Ureter (tissue), 1 donor: ENCODE results near the gene SH3TC1. TPM values are rescaled to one million over a fixed set of nuclear protein-coding genes. Genes with fewer than 3 reads are reported as not detected.

ENCODE experiments used
- DNase-seq: peaks from one replicate; pipeline ENCODE4 v3.0.0-alpha.2; 2020; ENCODE audit warnings: low spot score
- total RNA-seq: library from RNA; stranded (reverse); gene quantifications from one replicate; pipeline ENCODE4 v1.2.4, GENCODE V29; 2023
- donor health status: DM: yes; HTN: yes; CAD: no.

SH3TC1 gene
- total RNA-seq, 1 donor from 2014 or later = 87.0 TPM

GRCh38 chr4:8214136-8214535 lies 15.0 kb downstream of the SH3TC1 start:
- DNase-seq = no peak

DNA sequence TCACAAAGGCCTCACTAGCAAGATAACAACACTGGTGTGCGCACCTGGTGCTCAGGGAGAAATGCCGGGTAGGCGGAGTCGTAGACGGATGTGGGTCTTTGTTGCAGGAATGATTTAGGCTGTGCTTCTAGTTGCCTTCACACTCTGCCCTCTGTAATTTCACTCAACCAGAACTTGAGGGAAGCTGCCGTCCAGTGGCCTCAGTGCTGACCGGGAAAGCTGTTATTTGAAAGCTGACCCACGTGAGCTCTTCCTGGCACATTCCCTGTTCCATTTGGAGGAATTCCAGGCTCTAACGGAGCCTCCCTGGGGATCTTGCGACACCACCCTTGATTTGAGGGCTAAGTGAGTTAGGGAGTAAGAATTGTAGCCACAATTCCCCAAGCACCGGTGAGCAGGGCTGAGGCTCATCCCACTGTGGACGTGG lies 15.9 kb downstream of the SH3TC1 start:
- no peak for DNase-seq

GRCh38 chr4:8215641-8216442 lies 16.8 kb downstream of the SH3TC1 start:
- DNase-seq = peak; percentile 42

GRCh38 chr4:8216443-8217245 lies 17.6 kb downstream of the SH3TC1 start:
- no peak for DNase-seq

DNA sequence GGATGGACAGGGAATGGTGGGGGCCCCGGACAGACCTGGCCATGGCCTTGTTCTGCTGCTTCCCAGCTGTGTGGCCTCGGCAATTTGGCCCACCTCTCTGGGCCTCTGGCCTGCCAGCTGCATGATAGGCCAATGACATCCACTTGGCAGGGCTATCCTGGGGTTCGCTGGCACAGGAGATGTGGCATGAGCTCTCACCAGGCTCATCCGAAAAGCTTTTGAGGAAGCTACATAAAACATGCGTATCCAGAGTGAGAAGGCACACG lies 18.1 kb downstream of the SH3TC1 start:
- DNase-seq = no peak

GRCh38 chr4:8217871-8218270 lies 18.8 kb downstream of the SH3TC1 start:
- no peak for DNase-seq

GRCh38 chr4:8218371-8219031 lies 19.4 kb downstream of the SH3TC1 start:
- DNase-seq = no peak

GRCh38 chr4:8219236-8219635 lies 20.1 kb downstream of the SH3TC1 start:
- no peak for DNase-seq

DNA sequence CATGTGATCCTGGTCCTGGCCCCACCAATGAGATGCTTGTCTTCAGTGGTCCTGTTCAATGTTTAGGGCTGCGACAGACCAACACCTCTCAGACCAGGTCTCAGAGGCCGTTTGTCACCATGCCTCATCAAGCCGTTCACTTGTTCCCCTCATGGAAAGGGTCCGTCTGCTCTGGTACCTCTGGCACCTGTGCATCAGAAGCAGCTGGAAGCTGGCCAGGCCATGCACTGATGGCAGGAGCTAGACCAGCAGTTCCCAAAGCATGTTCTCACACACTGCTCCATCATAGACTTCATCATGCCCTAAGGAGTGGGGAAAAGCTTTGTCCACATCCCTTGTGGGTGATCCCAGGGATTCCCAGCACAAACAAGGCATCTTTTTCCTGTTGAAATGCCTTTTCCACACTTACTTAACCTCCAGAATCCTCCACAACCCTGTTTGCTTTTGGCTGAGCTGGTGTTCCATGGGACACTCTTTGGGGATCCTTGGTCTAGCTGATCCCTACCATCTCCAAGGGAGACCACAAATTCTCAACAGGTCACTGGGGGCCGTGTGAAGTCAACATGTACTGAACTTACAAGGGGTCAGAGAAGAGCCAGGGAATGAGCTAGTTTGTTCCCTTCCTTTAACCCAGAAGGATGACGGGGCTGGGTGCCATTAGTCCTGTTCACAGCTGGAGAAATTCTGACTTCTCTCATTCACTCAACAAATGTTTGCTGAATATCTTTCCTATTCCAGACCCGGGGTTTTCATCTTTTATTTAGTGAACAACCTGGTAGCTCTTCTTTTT lies 21.8 kb downstream of the SH3TC1 start:
- DNase-seq = no peak

GRCh38 chr4:8221476-8221875 lies 22.4 kb downstream of the SH3TC1 start:
- DNase-seq = no peak

DNA sequence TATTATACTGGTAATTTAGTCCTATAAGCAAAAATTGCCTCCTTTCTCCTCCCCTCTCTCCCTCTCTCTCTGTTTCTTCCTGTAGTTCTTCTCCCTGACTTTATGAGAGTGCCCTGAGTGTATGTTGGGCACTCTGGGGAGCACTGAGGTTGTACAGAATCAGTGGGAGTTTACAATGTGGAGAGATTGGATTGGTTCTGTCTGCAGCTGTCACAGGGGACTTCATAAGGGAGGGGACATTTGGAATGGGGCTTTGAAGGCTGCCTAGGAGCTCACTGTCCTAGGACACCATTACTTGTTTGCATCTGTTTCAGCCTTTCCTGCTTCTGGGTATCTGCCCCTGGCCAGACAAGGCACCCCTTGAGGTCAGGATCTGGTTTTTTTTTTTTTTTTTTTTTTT lies 22.9 kb downstream of the SH3TC1 start:
- DNase-seq = no peak

- no peak for DNase-seq
These were observed 23.7 kb downstream of the SH3TC1 start for GRCh38 chr4:8222609-8223388.

- no peak for DNase-seq
These were observed 25.3 kb downstream of the SH3TC1 start for GRCh38 chr4:8224267-8224974.

DNA sequence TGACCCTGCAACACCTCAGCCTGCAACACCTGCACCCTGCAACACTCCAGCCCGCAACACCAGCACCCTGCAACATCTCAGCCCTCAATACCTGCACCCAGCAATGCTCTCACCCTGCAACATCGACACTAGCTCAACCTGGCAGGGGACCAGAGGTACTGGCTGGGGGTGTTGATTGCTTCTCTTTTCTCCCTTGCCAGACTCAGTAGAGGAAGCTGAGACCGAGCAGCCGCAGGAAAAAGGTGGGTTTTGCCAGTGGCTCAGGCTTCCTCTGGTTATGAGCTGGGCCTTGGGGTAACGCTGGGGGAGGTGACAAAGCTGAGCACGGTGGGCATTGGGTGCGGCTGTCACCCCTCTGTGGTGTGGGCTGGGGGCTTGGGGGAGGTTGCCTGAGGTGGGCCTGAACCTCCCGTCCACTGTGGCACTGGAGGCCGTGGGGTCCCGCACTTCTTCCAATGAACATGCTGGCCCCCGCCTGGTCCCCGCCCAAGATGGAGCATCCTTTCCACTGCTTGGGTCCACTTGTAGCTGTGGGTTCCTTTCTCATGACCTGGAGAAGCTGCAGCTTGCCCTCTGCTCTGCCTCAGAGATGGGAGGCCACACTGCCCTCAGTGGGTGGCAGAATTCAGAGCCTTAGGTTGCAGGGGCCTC lies 26.0 kb downstream of the SH3TC1 start:
- DNase-seq = no peak

DNA sequence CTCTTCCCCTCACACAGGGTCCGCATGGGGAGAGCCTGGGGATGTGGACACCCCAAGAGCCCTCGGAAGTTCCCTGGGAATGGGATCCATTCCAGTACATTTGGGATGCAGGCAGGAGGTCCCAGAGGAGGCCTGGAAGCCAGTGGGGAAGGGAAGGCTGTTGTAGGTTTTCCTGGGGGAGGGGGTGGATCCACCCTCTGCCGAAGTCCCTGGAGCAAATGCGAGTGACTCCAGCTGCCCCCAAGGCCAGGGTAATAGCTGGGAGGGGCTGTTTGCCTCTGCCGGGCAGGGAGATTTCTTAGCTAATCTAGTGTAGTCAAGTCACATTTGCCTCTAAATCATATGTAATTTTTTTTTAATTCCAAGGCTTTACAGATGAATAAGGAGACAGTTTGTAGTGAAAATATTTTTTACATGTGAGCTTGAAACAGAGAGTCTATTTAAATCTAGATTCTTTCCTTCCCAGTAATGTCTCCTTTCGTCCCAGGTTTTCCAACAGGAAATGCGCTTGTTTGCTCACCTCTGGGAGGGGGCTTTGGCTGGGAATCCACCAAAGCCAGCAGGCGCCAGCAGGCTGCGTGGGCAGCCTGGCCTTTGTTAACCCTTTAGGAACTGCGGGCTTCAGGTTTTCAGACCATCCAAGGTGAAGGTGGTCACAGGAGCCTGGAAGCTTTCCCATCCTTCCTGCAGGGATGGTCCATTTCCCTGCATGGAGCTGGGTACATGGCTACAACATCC lies 26.8 kb downstream of the SH3TC1 start:
- no peak for DNase-seq

DNA sequence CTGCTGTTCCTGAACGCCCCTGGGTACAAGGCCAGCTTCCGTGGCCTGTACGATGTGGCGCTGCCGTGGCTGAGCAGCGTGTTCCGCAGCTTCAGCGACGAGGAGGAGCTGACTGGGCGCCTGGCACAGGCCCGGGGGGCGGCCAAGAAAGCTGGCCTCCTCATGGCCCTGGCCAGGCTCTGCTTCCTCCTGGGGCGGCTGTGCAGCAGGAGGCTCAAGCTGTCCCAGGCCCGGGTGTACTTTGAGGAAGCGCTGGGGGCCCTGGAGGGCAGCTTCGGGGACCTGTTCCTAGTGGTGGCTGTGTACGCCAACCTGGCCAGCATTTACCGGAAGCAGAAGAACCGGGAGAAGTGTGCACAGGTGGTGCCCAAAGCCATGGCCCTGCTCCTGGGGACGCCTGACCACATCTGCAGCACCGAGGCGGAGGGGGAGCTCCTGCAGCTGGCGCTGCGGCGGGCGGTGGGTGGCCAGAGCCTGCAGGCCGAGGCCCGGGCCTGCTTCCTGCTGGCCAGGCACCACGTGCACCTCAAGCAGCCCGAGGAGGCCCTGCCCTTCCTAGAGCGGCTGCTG lies 28.2 kb downstream of the SH3TC1 start:
- DNase-seq = no peak

GRCh38 chr4:8227771-8228318 lies 28.8 kb downstream of the SH3TC1 start:
- no peak for DNase-seq
